RPMI8226 (cell line): ENCODE data around the gene CT47B1.
A peak's percentile ranks its signal among the peaks of the same experiment; 100 is the strongest.
"Not testable (repeated sequence)": the region's sequence is repeated elsewhere in the genome, so short reads cannot be mapped to it uniquely, and the experiment has no call there.

Experiments
- DNase-seq: peaks from one replicate; pipeline ENCODE4 v3.0.0-alpha.2; 2015

Gene CT47B1

GRCh38 chrX:120875766-120876165 lies at the start of gene CT47B1:
Gene CT47B1, minus strand, starts transcription at chrX:120875866. Its CDS starts 196 bp downstream, at chrX:120875670.
- DNase-seq: not testable (repeated sequence)

DNA sequence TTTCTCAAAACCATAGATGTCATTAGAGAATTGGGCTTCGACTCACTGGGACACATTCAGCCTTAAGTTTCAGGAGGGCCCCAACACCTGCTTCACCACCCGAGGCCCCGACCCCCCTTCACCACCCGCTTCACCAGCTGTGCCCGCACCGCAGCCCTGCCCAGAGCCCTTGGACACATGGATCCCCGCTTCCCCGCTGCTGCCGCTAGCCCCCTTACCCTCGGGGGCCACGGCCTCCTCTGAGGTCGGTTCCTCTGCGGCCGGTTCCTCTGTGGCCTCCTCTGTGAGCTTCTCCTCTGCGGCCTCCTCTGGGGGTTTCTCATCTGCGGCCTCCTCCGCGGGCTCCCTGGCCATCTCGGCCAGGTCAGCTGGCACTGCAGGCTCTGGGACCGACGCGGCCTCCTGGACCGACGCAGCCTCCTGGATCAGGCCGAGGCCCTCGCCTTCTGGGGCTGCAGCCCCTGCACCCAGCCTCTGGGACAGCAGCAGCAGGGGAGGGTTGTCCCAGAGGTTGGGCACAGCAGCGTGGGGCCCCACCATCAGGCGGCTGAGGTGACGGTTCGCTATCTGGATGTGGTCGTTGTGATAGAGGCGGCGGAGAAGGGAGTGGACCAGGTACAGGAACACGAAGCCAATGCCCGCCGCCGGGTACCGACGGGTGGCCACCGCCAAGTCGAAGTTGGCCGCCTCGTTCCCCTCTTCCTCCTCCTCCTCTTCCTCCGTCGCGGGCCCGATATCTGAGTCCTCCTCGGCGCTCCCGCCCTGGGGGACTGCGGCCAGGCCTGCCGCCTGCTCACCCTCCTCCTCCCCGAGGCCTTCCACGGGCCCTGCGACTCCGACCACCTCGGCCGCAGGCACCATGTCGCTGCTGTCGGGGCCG lies 748 bp downstream of the CT47B1 start:
- no peak for DNase-seq

GRCh38 chrX:120857240-120857639 lies 18.4 kb downstream of the CT47B1 start:
- peak; percentile 2 for DNase-seq

- no peak for DNase-seq
These were observed 34.8 kb downstream of the CT47B1 start for GRCh38 chrX:120840827-120841226.

DNA sequence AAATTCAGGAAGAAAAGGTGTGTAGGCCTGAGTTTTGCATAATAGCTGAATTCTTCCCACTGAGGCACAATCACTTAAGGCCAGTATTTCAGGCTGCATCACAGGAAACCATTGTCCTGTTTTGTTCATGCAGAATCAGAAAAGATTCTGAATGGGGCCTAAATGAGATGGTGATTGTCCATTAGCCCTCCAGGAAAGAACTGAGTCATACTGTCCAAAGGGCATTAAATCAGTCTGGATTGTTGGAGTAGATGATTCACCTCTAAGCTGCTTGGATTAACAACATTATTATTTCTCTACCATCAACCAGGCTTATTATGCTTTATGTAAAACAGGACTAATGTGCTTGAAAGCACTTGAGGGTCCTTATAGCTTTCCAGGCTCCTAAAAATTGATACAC lies 36.2 kb downstream of the CT47B1 start:
- no peak for DNase-seq

DNA sequence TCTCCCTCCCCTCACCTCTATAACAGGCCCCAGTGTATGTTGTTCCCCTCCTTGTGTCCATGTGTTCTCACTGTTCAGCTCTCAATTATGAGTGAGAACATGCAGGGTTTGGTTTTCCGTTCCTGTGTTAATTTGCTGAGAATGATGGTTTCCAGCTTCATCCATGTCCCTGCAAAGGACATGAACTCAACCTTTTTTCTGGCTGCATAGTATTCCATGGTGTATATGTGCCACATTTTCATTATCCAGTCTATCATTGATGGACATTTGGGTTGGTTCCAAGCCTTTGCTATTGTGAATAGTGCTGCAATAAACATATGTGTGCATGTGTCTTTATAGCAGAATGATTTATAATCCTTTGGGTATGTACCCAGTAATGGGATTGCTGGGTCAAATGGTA lies 48.5 kb downstream of the CT47B1 start:
- DNase-seq: not testable (repeated sequence)

DNA sequence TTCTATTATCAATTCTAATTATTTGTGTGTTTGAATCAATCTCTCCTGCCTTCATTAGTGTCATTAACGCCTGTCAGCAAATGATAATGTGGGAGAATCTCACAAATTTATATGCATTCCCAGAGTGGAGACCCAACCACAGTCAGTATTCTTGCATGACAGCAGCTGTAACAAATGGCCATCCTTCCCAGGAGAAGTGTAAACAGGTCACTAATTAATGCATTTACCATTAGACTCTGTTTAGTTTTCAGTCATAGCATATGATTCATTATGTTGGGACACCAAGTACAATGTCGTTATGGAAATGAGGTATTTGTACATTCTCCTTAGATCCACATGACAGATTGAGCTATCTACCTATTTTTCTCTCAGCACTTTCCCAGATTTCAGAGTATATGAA lies 50.5 kb downstream of the CT47B1 start:
- DNase-seq: no peak

DNA sequence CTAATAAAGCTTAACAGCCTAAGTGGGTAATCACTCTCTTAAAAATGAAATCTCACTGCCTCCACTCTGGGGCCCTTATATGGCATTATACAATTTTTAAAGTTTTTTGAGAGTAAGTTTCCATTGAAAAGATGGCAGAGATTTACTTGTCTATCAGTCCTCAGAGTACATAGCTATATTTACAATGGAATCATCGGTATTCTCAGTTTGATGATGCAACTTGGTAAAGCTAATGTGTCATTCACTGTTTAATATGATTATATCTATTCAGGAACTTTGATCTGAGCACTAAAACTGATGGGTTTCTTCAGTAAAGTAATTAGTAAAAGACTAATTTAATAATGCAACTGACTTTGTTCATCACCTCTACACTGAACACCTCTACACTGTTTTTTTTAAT lies 51.6 kb downstream of the CT47B1 start:
- DNase-seq: no peak

GRCh38 chrX:120823556-120823955 lies 52.1 kb downstream of the CT47B1 start:
- no peak for DNase-seq
